Measurements from ENCODE around the gene ANAPC1.
"Not testable (repeated sequence)": the region's sequence is repeated elsewhere in the genome, so short reads cannot be mapped to it uniquely, and the experiment has no call there.

ANAPC1 gene

DNA sequence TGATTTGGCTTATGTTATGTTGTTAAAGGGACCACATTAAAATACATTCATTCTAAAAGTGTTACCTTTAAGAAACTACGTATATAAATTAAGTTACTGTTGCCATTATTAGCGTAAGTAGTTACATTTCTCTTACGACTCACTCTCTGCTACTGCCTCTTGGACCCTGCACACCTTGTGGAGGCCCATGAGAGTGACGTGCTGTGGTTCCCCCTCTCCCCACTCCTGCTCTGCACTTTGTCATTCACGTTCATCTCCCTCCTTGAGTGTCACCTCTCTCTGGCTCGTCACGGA is 13.6 kb upstream of the ANAPC1 start:
- no peak for ATAC-seq
- Mint-ChIP-seq H3K9me3 (no peaks in the 10 kb centered on the region), H3K36me3 (ENCODE audit: low read depth) (no peaks in the 10 kb centered on the region), H3K27me3 (peaks cover 30% of the 10 kb centered on the region), H3K4me1 (peaks cover 13% of the 10 kb centered on the region), H3K4me3 (peak overlapping the region; percentile 77), H3K27ac (no peak overlapping the region)
- DNase-seq, result no peak

- Mint-ChIP-seq H3K9me3 (no peaks in the 10 kb centered on the region), H3K4me3 (no peak overlapping the region), H3K36me3 (ENCODE audit: low read depth) (no peaks in the 10 kb centered on the region)
Observed at GRCh38 chr2:111896576-111896975, 12.6 kb upstream of the ANAPC1 start.

GRCh38 chr2:111896024-111896423 is 12.0 kb upstream of the ANAPC1 start:
- no peak overlapping the region for H3K27ac Mint-ChIP-seq
- H3K4me3 Mint-ChIP-seq, result no peak overlapping the region
- peaks cover 29% of the 10 kb centered on the region for H3K27me3 Mint-ChIP-seq
- H3K4me1 Mint-ChIP-seq, result peaks cover 13% of the 10 kb centered on the region
- H3K9me3 Mint-ChIP-seq, result no peaks in the 10 kb centered on the region
- ATAC-seq, result no peak
- DNase-seq, result no peak
- H3K36me3 Mint-ChIP-seq (ENCODE audit: low read depth), result no peaks in the 10 kb centered on the region

More at GRCh38 chr2:111896576-111896975, 12.6 kb upstream of the ANAPC1 start:
- H3K27me3 Mint-ChIP-seq, result peaks cover 30% of the 10 kb centered on the region
- H3K27ac Mint-ChIP-seq, result no peak overlapping the region
- no peak for DNase-seq
- ATAC-seq, result no peak
- H3K4me1 Mint-ChIP-seq, result peaks cover 13% of the 10 kb centered on the region

- ATAC-seq (no peak), DNase-seq (no peak)
- peaks cover 19% of the 10 kb centered on the region for H3K36me3 Mint-ChIP-seq (ENCODE audit: low read depth)
- peak overlapping the region; percentile 98 for H3K27ac Mint-ChIP-seq
- peak overlapping the region; percentile 96 for H3K4me3 Mint-ChIP-seq
- no peaks in the 10 kb centered on the region for H3K9me3 Mint-ChIP-seq
- H3K27me3 Mint-ChIP-seq, result no peaks in the 10 kb centered on the region
- H3K4me1 Mint-ChIP-seq, result peaks cover 29% of the 10 kb centered on the region
Observed at GRCh38 chr2:111884592-111884964, 585 bp upstream of the ANAPC1 start.

GRCh38 chr2:111872806-111873205 is 11.2 kb downstream of the ANAPC1 start:
- peaks cover 18% of the 10 kb centered on the region for H3K4me1 Mint-ChIP-seq
- not testable (repeated sequence) for H3K4me3 Mint-ChIP-seq, H3K27me3 Mint-ChIP-seq, DNase-seq, ATAC-seq, H3K9me3 Mint-ChIP-seq, H3K27ac Mint-ChIP-seq
- H3K36me3 Mint-ChIP-seq (ENCODE audit: low read depth), result peaks cover 58% of the 10 kb centered on the region

DNA sequence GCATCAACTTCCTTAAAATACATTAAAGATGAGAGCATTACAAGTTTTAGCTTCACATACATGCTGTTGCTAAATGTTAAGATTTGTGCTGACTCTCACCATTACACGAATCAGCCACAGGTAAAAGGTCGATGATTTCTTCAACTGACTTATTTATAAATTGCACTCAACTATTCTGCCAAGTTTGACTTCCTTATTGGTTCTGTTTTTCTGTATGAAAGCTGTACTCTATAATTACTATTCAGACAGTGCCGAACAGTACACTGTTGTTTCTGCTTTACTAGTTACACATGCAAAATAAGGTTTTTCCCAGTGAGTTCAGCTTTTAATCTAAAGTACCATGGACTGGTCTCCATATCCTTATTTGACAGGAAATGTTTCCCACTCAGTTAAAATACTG is 18.9 kb downstream of the ANAPC1 start:
- not testable (repeated sequence) for H3K4me1 Mint-ChIP-seq, ATAC-seq, H3K9me3 Mint-ChIP-seq, H3K27ac Mint-ChIP-seq, DNase-seq, H3K27me3 Mint-ChIP-seq, H3K4me3 Mint-ChIP-seq
- H3K36me3 Mint-ChIP-seq (ENCODE audit: low read depth), result peaks cover 34% of the 10 kb centered on the region

DNA sequence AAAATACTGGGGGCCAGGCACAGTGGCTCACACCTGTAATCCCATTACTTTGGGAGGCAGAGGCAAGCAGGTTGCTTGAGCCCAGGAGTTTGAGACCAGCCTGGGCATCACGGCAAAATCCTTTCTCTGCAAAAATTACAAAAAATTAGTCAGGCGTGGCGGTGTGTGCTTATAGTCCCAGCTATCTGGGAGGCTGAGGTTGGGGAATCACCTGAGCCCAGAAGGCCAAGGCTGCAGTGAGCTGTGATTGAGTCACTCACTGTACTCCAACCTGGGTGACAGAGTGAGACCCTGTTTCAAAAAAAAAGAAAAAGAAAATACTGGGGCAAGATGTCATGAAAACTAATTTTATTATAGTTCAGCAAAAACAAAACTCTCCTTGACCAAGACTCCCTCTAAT is 24.0 kb downstream of the ANAPC1 start:
- ATAC-seq, result peak; percentile 83
- not testable (repeated sequence) for H3K27me3 Mint-ChIP-seq, H3K4me1 Mint-ChIP-seq, H3K4me3 Mint-ChIP-seq, H3K27ac Mint-ChIP-seq, H3K9me3 Mint-ChIP-seq, DNase-seq
- peaks cover 43% of the 10 kb centered on the region for H3K36me3 Mint-ChIP-seq (ENCODE audit: low read depth)

- DNase-seq, H3K4me3 Mint-ChIP-seq, H3K4me1 Mint-ChIP-seq, H3K9me3 Mint-ChIP-seq, ATAC-seq, H3K27ac Mint-ChIP-seq, H3K27me3 Mint-ChIP-seq: not testable (repeated sequence)
- peaks cover 47% of the 10 kb centered on the region for H3K36me3 Mint-ChIP-seq (ENCODE audit: low read depth)
Observed at GRCh38 chr2:111852544-111852943, 31.4 kb downstream of the ANAPC1 start.

GRCh38 chr2:111850646-111851045 is 33.3 kb downstream of the ANAPC1 start:
- not testable (repeated sequence) for ATAC-seq, H3K27me3 Mint-ChIP-seq, H3K4me3 Mint-ChIP-seq, H3K27ac Mint-ChIP-seq, H3K4me1 Mint-ChIP-seq, H3K9me3 Mint-ChIP-seq
- peaks cover 41% of the 10 kb centered on the region for H3K36me3 Mint-ChIP-seq (ENCODE audit: low read depth)
- peak; percentile 29 for DNase-seq

DNA sequence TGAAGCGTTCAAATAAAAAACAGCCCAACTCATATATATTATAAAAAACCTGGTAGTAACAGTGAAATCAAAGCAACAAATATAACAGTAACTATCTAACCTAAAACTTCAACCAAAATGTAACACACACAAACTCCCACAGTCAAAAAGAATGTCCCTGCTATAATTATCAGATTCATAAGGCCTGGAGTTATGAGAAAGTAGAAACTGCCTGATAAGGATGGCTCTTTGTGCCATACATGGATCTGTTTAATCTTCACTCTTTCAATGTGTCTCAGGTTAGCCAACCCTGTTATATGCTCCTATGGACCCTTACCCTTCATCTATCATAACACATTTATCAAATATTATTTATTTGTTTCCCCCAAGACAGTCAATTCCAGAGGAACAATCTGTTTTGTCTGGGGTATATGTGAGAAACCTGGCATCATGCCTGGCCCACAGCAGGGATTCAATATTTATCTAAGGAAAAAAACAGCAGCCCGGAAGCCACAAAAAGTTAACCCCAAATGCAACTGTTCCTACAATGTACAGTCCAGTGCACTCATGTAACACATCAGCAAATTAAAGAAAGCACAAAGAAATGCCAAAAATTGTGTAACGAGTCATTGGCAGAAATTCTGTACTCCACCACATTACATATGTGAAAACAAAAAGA is 44.2 kb downstream of the ANAPC1 start:
- not testable (repeated sequence) for H3K27ac Mint-ChIP-seq, H3K27me3 Mint-ChIP-seq, ATAC-seq, H3K4me1 Mint-ChIP-seq, H3K4me3 Mint-ChIP-seq, DNase-seq, H3K9me3 Mint-ChIP-seq
- H3K36me3 Mint-ChIP-seq (ENCODE audit: low read depth), result peaks cover 32% of the 10 kb centered on the region

DNA sequence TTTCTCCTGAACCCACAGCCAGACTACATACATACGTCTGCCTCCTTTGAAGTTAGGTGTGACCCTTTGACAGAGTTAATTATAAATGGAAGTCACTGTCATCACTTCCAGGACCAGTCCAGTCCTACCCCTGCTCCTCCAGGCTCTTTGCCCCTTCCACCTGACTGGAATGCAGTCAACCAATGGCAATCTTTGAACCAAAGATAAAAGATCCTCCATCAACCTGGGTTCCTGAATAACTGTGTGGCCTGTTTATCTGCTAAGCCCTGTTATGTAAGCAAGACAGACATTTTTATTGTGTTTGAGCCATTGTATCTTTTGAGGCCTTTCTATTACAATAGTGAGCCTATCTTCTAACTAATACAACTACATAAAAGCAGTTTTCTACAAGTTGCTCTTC is 45.0 kb downstream of the ANAPC1 start:
- not testable (repeated sequence) for ATAC-seq, H3K27me3 Mint-ChIP-seq, H3K4me3 Mint-ChIP-seq, H3K9me3 Mint-ChIP-seq, DNase-seq, H3K27ac Mint-ChIP-seq
- Mint-ChIP-seq H3K4me1 (peaks cover 12% of the 10 kb centered on the region), H3K36me3 (ENCODE audit: low read depth) (peaks cover 38% of the 10 kb centered on the region)

GRCh38 chr2:111834221-111834620 is 49.8 kb downstream of the ANAPC1 start:
- not testable (repeated sequence) for DNase-seq, H3K9me3 Mint-ChIP-seq, H3K27me3 Mint-ChIP-seq, H3K4me3 Mint-ChIP-seq
- peak overlapping the region; percentile 72 for H3K27ac Mint-ChIP-seq
- H3K4me1 Mint-ChIP-seq, result peaks cover 15% of the 10 kb centered on the region
- peak; percentile 83 for ATAC-seq
- peaks cover 45% of the 10 kb centered on the region for H3K36me3 Mint-ChIP-seq (ENCODE audit: low read depth)

DNA sequence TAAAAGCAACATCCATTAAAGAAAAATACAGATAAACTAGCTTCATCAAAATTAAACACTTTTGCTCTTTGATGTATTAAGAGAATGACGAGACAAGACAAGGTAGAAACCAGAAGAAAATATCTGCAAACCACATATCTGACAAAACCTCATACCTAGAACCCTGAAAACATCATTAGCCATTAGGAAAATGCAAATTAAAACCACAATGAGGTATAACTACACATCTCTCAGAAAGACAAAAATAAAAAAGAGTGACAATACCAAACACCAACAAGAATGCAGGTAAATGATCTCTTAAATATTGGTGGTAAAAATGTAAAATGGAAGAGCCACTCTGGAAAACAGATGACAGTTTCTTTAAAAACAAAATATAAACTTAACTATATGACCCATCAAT is 53.5 kb downstream of the ANAPC1 start:
- Mint-ChIP-seq H3K4me1 (peaks cover 15% of the 10 kb centered on the region), H3K36me3 (ENCODE audit: low read depth) (peaks cover 58% of the 10 kb centered on the region), H3K27ac (peak overlapping the region; percentile 42)
- H3K4me3 Mint-ChIP-seq, ATAC-seq, H3K27me3 Mint-ChIP-seq, H3K9me3 Mint-ChIP-seq, DNase-seq: not testable (repeated sequence)

DNA sequence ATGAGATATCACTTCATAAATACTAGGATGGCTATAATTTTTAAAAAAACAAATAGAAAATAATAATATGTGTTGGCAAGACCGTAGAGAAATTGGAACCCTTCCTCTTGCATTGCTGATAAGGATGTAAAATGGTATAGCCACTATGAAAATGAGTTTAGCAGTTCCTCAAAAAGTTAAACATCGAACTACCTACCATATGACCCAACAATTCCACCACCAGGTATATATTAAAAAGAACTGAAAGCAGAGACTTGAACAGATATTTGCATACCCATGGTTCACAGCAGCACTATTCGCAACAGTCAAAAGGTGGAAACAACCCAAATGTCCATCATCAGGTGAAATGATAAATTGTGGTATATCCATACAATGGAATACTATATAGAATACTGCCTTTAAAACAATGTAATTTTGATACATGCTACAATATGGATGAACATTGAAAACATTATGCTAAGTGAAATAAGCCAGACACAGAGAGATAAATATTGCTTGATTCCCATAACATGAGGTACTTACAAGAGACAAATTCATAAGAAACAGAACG is 55.7 kb downstream of the ANAPC1 start:
- H3K27ac Mint-ChIP-seq, result not testable (repeated sequence)

GRCh38 chr2:111812970-111813622 is 70.9 kb downstream of the ANAPC1 start:
- H3K27ac Mint-ChIP-seq; H3K4me3 Mint-ChIP-seq; ATAC-seq; DNase-seq; H3K9me3 Mint-ChIP-seq; H3K27me3 Mint-ChIP-seq; H3K4me1 Mint-ChIP-seq; H3K36me3 Mint-ChIP-seq (ENCODE audit: low read depth): not testable (repeated sequence)

More for the DNA sequence above, 55.7 kb downstream of the ANAPC1 start:
- H3K36me3 Mint-ChIP-seq (ENCODE audit: low read depth), result peaks cover 52% of the 10 kb centered on the region
- DNase-seq, H3K4me3 Mint-ChIP-seq, H3K4me1 Mint-ChIP-seq, H3K9me3 Mint-ChIP-seq, H3K27me3 Mint-ChIP-seq, ATAC-seq: not testable (repeated sequence)
